Right lobe of liver (tissue), 6 donors: ENCODE results near the gene ST6GAL2. TPM values are rescaled to one million over a fixed set of nuclear protein-coding genes. Genes with fewer than 3 reads are reported as not detected.

ENCODE experiments used
- ATAC-seq, 4 donors: fragments of 200-7000 bp; cut with Tn5 transposase; one replicate each; pipeline ENCODE4 v1.9.1; 2020; ENCODE audit warnings: mild to moderate bottlenecking in 4 of 4, moderate library complexity in 4 of 4
- DNase-seq, 3 donors: peaks; one replicate each; pipeline ENCODE4 v3.0.0-alpha.2; 2020
- H3K27ac ChIP-seq, 3 donors: fragments of 200-600 bp; one replicate each; pipeline ENCODE4 v1.8.0; 2022
- H3K27me3 ChIP-seq, 2 donors: fragments of 200-600 bp; one replicate each; pipeline ENCODE4 v1.8.0; 2022
- H3K36me3 ChIP-seq, 4 donors: fragments of 200-600 bp; sonication (generic) in 1 of 4; one replicate each; pipeline versions ENCODE4 v1.5.1 to v1.8.0; 2017 to 2022; ENCODE audit warnings: control low read depth in 1 of 4
- H3K4me1 ChIP-seq, 4 donors: fragments of 200-600 bp; sonication (generic) in 1 of 4; one replicate each; pipeline versions ENCODE4 v1.5.1 to v1.8.0; 2017 to 2022; ENCODE audit warnings: control low read depth in 1 of 4
- H3K4me3 ChIP-seq, 3 donors: fragments of 200-600 bp; one replicate each; pipeline ENCODE4 v1.8.0; 2022
- H3K9me3 ChIP-seq, 4 donors: fragments of 200-600 bp; sonication (generic) in 1 of 4; one replicate each; pipeline versions ENCODE4 v1.5.1 to v1.8.0; 2017 to 2022; ENCODE audit warnings: control low read depth in 1 of 4
- CTCF ChIP-seq, 4 donors: fragments of 200-600 bp in 3 of 4; fragments of 450-650 bp in 1 of 4; IDR thresholded peaks; one replicate each; pipeline versions ENCODE4 v1.5.1 to v1.8.0; 2016 to 2022; ENCODE audit warnings: antibody characterized with exemption in 4 of 4, mild to moderate bottlenecking in 2 of 4
- POLR2A ChIP-seq: fragments of 450-650 bp; IDR thresholded peaks from one replicate; pipeline ENCODE4 v1.6.1; 2017; ENCODE audit warnings: antibody characterized with exemption, mild to moderate bottlenecking
- WGBS: methylation state at CpG from one replicate; pipeline ENCODE4 v1.1.6; 2018; ENCODE audit warnings: low coverage, low lambda C conversion rate; ENCODE audit not compliant: insufficient coverage; ENCODE audit errors: missing lambda C conversion rate; 5-methylcytosine and 5-hydroxymethylcytosine counted together
- intact Hi-C, 2 donors: fragments of 100-400 bp; cut with DNase I; formaldehyde crosslinking; loops; one replicate each; pipeline versions ENCODE4 v1.11.2 to v1.14.1; 2022
- total RNA-seq, 6 experiments: library from RNA; depleted of rRNA in 2 of 6; stranded (reverse); fragments of >200 nt in 2 of 6; fragmentation: NEBNext Ultra II Directional in 3 of 6; extraction: Animal tissue kit (Norgen Biotek cat#: 25700) in 3 of 6; gene quantifications; one replicate each; pipeline versions ENCODE4 v1.1.0 to v1.2.4, GENCODE V29; 2016 to 2023
- donor health status: DM: no; HTN: yes; CAD: no.
- donor health status: DM: no; HTN: no; CAD: no.
- donor health status: DM: no; HTN: no; CAD: no.
- donor health status: DM: no; HTN: yes; CAD: no.
- donor health status: DM: no; HTN: yes; CAD: no.

Gene ST6GAL2
- total RNA-seq, 6 experiments from 2014 or later = 0.55 to 2.4 (median 1.7) TPM

- H3K36me3 ChIP-seq = no peaks in the 10 kb centered on the region
- no peak overlapping the region for H3K4me3 ChIP-seq
- intact Hi-C loops = no loop called here
- no peak for DNase-seq
- WGBS = 53% methylated on average over 2 of the region's 2 CpGs
- H3K9me3 ChIP-seq = no peaks in the 10 kb centered on the region
- H3K27me3 ChIP-seq = no peaks in the 10 kb centered on the region
- no peak overlapping the region for H3K27ac ChIP-seq
- H3K4me1 ChIP-seq = no peaks in the 10 kb centered on the region
- ATAC-seq = no peak
- TF ChIP-seq CTCF (IDR thresholded peaks at IDR 0.05) = no peak
- TF ChIP-seq POLR2A = no peak
Observed at GRCh38 chr2:106792671-106793070, 93.3 kb downstream of the ST6GAL2 start.

DNA sequence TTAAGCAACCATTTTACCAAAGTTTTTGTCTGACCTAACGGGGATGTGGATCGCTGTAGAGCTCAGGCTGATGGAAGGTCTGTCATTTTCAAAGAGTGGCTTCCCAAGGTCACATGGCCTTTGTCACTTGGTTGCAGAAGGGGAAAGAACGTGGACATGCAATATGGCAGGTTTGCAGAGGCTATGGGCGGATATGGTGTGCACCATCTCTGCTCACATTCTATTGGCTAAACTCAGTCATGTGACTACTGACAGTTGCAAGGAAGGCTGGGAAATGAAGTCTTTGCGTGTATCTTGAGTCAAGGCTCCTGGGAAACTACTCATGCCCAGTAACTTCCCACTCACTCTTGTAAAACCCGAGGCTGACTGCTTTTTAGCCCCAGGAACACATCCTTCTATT lies 96.8 kb downstream of the ST6GAL2 start:
- H3K4me1 ChIP-seq = no peaks in the 10 kb centered on the region
- ATAC-seq = no peak
- intact Hi-C loops = no loop called here
- H3K27me3 ChIP-seq = no peaks in the 10 kb centered on the region
- no peak for DNase-seq
- no peaks in the 10 kb centered on the region for H3K9me3 ChIP-seq
- no peaks in the 10 kb centered on the region for H3K36me3 ChIP-seq
- WGBS = 46% methylated on average over 4 of the region's 6 CpGs
- no peak overlapping the region for H3K4me3 ChIP-seq
- TF ChIP-seq CTCF (IDR thresholded peaks at IDR 0.05) (no peak), POLR2A (no peak)
- H3K27ac ChIP-seq = no peak overlapping the region

DNA sequence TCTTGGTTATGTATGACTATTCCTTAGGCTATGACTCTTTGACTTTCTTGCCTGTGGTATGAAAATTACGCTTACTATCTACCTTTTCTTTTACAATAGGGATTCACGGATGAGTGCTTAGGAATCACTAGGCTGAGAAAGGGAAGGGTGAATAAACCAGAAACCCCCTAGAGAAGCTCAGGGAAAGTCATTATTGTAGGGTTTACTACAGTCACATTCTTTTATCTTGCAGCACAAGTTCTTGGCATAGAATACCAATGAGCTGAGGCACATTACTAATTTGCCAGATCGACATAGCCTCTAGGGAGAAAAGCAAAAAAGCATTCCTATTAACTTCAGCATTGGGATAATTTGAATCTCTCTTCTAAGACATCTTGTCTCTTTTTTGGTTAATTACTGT lies 103.3 kb downstream of the ST6GAL2 start:
- intact Hi-C loops = no loop called here
- Histone ChIP-seq H3K4me3 (no peak overlapping the region), H3K27ac (no peak overlapping the region), H3K27me3 (no peaks in the 10 kb centered on the region), H3K9me3 (no peaks in the 10 kb centered on the region), H3K36me3 (no peaks in the 10 kb centered on the region), H3K4me1 (no peaks in the 10 kb centered on the region)
- DNase-seq (no peak), ATAC-seq (no peak)
- 51% methylated on average over 3 of the region's 3 CpGs for WGBS
- TF ChIP-seq POLR2A (no peak), CTCF (IDR thresholded peaks at IDR 0.05) (no peak)

GRCh38 chr2:106781196-106781595 lies 104.8 kb downstream of the ST6GAL2 start:
- Histone ChIP-seq H3K27ac (no peak overlapping the region), H3K36me3 (no peaks in the 10 kb centered on the region), H3K9me3 (no peaks in the 10 kb centered on the region), H3K27me3 (no peaks in the 10 kb centered on the region), H3K4me1 (no peaks in the 10 kb centered on the region), H3K4me3 (no peak overlapping the region)
- 25% methylated on average over 3 of the region's 3 CpGs for WGBS
- no peak for DNase-seq
- intact Hi-C loops = no loop called here
- TF ChIP-seq CTCF (IDR thresholded peaks at IDR 0.05) (no peak), POLR2A (no peak)
- no peak for ATAC-seq

DNA sequence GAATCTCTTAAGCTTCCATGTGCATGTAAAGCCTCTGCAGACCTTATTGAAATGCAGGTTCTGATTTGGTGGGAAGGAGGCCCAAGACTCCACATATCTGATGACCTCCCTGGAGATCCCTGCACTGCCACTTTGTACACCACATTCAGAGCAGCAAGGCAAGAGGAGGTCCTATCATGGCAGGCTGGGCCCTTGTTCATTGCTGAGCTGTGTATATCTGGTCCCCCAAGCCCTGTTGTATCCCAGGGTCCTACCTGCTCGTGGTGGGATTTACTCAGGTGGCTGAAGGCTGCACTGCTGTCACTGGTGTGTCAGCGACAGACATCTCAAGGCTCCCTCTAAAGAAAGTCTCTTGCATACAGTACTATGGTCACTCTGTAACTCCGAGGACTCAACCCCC lies 114.2 kb downstream of the ST6GAL2 start:
- DNase-seq (no peak), ATAC-seq (no peak)
- intact Hi-C loops = no loop called here
- TF ChIP-seq CTCF (IDR thresholded peaks at IDR 0.05) (no peak), POLR2A (no peak)
- Histone ChIP-seq H3K9me3 (no peaks in the 10 kb centered on the region), H3K36me3 (no peaks in the 10 kb centered on the region), H3K4me1 (no peaks in the 10 kb centered on the region), H3K27ac (no peak overlapping the region), H3K27me3 (no peaks in the 10 kb centered on the region), H3K4me3 (no peak overlapping the region)
- 40% methylated on average over 1 of the region's 3 CpGs for WGBS
